ENCODE data around the gene PKP3.
"Not testable (repeated sequence)": the region's sequence is repeated elsewhere in the genome, so short reads cannot be mapped to it uniquely, and the experiment has no call there.

The PKP3 gene

GRCh38 chr11:363443-363805 lies 30.6 kb upstream of the PKP3 start:
- DNase-seq: not testable (repeated sequence)

DNA sequence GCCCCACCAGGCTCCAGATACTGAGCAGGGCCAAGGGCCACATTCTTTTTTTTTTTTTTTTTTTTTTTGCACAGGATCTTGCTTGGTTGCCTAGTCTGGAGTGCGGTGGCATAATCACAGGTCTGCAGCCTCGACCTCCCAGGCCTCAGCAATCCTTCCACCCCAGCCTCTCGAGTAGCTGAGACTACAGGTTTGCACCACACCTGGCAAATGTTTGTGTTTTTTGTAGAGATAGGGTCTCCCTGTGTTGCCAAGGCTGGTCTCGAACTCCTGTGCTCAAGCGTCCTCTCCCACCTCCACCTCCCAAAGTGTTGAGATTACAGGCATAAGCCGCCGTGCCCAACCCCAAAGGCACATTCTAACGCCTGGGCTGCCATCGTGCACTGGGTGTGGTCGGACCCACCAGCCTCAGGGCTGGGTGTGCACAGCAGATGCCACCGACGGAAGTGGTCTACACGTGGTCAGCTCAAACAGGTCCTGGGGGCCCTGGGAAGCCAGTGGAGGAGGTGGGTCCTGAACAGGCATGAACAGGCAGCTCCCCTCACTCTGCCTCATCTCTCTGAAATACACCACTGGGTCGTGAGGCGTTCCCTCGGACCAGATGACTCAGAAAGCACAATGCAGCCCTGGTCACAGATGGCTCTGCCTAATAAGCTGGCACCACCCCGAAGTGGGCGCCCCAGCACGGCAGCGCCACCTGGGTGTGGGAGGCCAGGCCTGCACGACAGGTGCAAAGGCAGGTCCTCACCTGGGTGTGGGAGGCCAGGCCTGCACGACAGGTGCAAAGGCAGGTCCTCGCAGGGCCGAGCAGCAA lies 29.9 kb upstream of the PKP3 start:
- DNase-seq: no peak

DNA sequence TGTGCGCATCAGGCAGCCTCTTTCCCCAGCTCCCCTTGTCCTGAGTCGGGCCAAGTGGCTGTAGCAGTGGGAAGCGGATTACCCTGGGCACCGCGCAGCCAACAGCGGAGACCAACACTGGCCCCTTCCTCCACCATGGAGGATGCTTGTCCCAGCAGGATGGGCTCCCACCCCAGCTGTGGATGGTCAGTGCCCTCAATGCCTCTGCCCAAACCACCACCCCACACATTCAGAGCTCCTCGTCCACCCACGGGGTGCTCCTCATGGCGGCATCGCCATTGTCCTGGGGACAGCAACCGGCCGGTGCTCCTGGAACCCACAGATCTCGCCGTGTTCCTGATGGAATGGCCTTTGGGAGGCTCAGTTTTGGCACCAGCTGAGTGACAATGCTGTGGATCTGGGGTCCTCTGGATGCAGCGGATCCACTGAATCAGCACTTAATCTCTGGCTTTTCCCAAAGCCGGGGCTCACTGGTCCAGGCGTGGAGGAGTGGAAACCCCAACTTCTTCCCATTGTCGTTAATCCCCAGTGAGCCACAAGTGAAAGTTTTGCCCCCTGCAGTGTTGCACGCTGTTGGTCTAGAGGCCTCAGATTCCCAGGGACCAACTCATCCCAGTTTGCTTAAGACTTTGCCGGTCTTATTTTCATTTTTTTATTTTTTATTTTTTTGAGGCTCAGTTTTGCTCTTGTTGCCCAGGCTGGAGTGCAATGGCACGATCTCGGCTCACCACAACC lies 28.9 kb upstream of the PKP3 start:
- no peak for DNase-seq

DNA sequence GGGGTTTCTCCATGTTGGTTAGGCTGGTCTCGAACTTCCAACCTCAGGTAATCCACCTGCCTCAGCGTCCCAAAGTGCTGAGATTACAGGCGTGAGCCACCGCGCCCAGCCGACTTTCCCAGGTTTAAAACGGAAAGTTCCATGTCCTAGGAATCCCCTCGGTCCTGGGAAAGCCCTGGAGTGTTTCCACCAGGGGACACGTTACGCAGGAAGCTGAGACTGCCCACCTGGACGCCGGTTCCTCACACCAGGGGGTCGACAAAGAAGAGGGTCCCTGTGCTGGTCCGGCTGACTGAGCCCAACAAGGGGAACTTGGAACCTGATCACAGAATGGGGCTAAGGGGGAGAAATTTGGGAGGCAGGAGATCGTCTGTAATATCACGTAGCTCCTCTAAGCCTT lies 28.2 kb upstream of the PKP3 start:
- DNase-seq: no peak

- DNase-seq: no peak
Measured at GRCh38 chr11:367956-368413, 26.0 kb upstream of the PKP3 start.

DNA sequence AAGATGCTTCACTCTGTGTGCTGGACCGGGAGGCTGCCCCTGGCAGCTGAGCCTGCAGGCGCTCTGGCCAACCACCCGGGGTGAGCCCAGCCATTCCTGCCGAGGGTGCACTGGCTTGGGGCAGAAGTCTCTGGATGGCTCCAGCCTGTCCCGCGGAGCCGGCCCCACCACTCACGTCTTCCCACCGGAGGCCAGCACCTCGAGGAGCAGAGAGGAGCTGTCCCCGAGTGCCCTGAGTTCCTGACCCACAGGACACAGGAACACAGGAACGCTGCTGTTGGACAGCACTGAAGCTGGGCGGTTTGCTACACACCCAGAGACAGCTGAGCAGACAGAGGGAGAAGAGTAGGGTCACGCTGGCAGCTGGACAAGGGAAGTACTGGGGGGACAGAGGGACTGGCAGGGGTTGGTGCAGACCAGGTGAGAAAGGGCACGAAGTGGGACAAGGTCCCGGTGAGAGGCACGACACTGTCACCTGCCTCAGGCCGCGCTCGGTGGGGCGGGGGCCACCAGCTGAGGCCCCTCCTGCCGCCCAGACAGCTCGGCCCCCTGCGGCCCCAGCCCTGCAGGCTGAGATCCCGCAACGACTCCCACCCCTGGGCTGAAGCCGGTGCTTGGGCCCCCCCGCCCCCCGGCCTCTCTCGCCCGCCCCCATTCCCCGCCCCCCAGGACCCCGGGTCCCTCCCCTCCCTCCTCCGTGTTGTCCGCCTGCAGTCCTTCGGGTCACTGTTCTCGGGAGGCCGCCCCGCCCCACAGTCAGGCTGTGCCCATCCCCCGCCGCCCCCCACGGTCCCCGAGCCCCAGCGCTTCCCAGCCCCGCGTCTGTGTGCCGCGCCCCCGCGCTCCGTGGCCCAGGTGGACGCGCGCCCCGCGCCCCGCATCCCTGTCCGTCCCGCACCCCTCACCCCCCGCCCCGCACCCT lies 25.3 kb upstream of the PKP3 start:
- no peak for DNase-seq

DNA sequence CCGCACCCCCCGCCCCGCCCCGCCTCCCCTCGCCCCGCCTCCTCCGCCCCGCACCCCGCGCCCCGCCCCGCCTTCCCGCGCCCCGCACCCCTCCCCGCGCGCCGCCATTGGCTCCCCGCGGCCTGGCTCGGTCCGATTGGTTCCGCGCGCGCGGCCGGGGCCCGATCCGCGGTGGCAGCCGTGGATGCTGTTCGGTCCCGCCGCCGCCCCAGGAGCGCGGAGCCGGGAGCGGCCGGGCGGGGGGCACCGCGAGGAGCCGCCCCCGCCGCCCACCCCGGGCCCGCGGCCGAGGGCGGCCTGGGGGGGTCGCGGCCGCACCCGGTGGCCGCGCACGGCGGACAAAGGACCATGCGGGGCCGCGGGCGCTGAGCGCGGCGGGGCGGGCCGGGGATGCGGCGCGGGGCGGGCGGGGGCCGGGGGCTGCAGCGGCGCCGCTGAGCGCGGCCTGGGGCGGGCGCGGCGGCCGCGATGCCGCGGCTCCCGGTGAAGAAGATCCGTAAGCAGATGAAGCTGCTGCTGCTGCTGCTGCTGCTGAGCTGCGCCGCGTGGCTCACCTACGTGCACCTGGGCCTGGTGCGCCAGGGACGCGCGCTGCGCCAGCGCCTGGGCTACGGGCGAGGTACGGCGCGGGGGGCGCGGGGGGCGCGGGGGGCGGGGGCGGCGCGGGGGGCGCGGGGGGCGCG lies 24.5 kb upstream of the PKP3 start, which contains the start of gene B4GALNT4:
TSS of gene B4GALNT4 (plus strand) at position 164 of the 683 bp plus-strand sequence. CDS start at position 469, 305 bp downstream.
- DNase-seq: no peak

DNA sequence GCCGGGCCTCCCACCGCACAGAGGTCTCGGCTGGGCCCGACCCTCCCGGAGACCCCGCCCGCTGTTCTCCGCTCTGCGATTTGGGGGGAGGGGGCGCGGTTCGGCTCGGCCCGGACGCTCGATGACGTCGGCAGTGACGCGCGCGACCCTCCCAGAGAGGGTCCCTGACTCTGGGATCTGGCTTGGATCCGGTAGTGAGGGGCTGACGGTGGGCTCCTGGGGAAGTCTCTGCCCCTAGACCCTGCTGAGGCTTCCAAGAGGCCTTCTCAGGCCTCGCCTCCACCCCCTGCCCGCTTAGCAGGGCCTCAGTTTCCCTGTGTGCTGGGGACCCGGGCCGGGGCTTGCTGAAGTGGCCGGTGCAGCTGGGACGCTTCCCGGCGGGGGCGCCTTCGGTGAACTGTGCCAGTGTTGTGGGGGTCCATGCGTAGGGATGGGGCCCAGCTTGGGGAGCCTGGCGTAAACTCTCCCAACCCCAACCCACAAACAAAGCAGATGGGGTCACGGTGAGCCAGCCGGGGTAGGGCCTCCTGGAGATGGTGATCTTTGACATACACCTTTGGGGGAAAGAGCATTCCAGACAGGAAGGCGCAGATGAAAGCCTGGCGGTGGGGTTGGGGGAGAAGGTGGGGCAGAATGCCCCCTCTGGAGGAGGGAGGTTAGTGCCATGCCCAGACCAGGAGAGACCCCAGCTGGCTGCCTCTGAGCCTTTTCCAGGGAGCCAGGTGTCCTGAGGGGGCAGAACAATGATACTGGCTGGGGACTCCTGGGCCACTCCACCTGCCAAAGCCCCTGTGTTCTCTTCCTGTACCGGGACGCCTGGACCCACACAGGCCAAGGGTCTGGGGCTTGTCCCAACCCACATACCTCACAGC lies 23.7 kb upstream of the PKP3 start:
- no peak for DNase-seq

DNA sequence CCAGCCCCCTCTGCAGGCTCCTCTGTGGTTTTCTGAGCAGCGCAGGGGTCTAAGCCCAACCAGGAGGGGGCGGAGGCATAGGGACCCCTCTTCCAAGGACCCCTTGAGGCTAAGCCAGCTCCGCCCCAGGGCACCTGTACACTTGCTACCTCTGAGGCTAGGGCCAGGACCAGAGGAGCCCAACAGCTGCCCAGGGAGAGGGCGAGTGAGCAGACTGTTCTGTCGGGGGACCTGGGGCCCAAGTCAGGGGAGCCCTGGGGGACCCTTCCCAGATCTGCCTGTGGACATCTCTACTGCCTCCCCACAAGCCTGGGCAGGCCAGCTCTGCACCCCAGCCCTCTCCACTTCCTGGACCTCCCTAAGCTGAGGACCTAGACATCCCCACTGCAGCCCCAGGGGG lies 23.0 kb upstream of the PKP3 start:
- no peak for DNase-seq

GRCh38 chr11:371716-372590 lies 22.1 kb upstream of the PKP3 start:
- DNase-seq: no peak

- DNase-seq: no peak
Measured at GRCh38 chr11:372809-373715, 20.9 kb upstream of the PKP3 start.

DNA sequence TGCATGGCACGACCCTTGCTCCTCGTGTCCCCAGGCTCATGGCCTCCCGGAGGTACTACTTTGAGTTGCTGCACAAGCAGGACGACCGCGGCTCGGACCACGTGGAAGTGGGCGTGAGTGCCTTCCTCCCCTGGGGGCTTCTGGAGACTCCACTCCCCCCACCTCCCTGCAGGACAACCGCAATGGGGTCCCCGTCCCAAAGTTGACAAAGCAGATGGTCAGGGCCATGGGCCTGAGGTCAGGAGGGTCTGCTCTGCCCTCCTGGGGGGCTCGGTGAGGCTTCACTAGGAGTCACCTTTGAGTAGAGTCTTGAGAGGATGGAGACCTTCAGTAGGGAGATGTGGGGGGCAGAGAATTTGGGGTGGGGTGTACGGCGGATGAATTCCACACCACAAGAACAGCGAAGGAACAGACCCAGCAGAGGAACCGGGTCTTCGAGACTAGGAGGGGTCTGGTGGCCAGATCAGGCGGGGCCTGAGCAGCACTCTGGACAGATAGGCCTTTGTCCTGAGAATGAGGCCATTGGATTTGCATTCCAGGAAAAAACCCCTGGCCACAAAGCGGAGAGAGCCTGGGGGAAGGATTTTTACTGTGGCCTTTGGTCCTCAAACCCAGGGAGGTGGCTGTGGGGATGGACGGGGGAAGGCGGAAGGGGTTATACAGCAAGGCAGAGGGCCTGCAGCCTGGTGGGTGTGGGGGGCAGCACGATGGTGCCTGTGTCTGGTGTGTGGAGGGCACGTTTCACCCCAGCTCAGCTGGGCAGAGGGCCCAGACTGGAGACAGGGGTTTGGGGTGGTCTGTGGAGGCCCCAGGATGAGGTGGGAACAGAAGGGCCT lies 20.1 kb upstream of the PKP3 start:
- no peak for DNase-seq

DNA sequence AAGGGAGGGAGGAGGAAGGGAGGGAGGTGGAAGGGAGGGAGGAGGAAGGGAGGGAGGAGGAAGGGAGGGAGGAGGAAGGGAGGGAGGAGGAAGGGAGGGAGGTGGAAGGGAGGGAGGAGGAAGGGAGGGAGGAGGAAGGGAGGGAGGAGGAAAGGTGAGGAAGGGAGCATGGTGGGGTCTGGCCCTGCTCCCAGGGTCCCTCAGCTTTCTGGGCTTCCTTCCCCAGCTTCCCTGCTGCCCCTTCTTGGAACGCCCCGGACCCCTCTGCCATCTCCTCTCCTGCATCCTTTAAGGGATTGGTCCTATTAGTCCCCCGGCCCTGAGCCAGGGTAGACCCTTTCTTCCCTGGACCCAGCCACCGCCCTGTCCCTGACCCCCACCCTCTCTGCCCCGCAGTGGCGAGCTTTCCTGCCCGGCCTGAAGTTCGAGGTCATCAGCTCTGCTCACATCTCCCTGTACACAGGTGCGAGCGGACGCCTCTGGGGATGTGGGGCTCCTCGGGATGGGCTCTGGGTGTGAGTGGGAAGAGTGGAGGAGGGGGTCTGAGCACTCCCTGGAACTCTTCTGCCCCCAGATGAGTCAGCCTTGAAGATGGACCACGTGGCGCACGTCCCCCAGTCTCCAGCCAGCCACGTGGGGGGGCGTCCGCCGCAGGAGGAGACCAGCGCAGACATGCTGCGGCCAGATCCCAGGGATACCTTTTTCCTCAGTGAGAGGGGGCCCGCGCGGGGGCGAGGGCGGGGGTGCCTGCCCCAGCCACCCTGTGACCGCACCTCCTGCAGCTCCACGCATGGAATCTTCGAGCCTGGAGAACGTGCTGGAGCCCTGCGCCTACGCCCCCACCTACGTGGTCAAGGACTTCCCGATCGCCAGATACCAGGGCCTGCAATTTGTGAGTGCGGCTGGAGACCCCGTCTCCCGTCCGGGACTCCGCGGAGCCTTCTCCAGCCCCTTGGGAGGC lies 18.7 kb upstream of the PKP3 start:
- DNase-seq: no peak

DNA sequence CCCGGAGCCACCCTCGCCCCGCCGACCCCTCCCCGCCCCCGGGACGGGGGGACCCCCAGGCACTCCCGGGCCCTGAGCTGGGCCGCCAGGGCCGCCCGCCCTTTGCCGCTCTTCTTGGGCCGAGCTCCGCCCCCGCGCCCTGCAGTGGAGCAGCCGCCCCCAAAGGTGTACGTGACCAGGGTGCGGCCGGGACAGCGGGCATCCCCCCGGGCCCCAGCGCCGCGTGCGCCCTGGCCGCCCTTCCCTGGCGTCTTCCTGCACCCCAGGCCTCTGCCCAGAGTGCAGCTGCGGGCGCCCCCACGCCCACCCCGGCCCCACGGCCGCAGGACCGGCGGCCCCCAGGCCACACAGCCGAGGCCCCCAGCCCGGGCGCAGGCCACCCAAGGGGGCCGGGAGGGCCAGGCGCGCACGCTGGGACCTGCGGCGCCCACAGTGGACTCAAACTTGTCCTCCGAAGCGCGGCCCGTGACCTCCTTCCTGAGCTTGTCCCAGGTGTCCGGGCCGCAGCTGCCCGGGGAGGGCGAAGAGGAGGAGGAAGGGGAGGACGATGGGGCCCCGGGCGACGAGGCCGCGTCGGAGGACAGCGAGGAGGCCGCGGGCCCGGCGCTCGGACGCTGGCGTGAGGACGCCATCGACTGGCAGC lies 17.4 kb upstream of the PKP3 start:
- DNase-seq: no peak

GRCh38 chr11:377174-377865 lies 16.7 kb upstream of the PKP3 start:
- no peak for DNase-seq

All from SHP77 treated with DMSO at 0.1 percent for 48 hours (cell line).